ENCODE results near the gene EPHB1. TPM values are rescaled to one million over a fixed set of nuclear protein-coding genes. Genes with fewer than 3 reads are reported as not detected.

Gene EPHB1
- total RNA-seq, result 2.8 and 3.8 TPM in 2 replicates

GRCh38 chr3:134794950-134795745 lies at the start of gene EPHB1:
EPHB1 (plus strand) TSS chr3:134795260.
- ChIA-PET CTCF (interaction anchor here (0.5 to 5.1 kb wide), 15 partner anchors 9 to 1248 kb away, joined by 3 to 45 read pairs (median 3); no protein-coding TSS in a partner anchor), POLR2A (no interaction called here)
- no peak for TF ChIP-seq CTCF (IDR thresholded peaks at IDR 0.05)
- Mint-ChIP-seq H3K27ac (no peak within 1 kb of the TSS), H3K27me3 (peaks cover 41% of the 10 kb centered on the region), H3K4me1 (peaks cover 10% of the 10 kb centered on the region), H3K4me3 (peak within 1 kb of the TSS; percentile 84), H3K36me3 (ENCODE audit: low read depth) (peaks cover 1% of the 10 kb centered on the region), H3K9me3 (no peaks in the 10 kb centered on the region)
- intact Hi-C loops (cut with micrococcal nuclease), result loop anchor here (1.0 kb wide), 5 partner anchors 58 to 1100 kb away; no protein-coding TSS in a partner anchor
- DNase-seq (peak; percentile 64), ATAC-seq (ENCODE audit: low read depth) (peak; percentile 84)

DNA sequence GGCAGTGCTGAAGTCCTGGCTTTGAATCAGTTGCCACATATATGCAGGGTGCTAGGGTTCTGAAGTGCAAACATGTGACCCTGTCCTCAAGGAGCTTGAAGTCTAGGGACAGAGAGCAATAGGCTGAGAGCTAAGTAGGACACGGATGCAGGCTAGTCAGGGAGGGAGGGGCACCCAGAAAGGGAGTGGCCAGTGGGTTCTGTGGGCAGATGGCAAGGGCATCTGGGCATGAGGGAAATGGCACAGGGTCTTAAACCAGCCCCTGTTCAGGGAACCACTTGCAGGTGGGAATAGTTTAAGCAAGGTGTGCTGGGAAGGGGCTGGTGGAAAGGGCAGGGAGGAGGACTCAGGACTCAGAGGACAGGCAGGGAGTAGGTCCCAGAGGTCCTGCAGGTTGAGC lies 46.4 kb upstream of the EPHB1 start:
- no peak for DNase-seq
- ChIA-PET CTCF (no interaction called here), POLR2A (no interaction called here)
- no peak overlapping the region for H3K4me3 Mint-ChIP-seq
- intact Hi-C loops (cut with micrococcal nuclease), result no loop called here
- no peak for TF ChIP-seq CTCF (IDR thresholded peaks at IDR 0.05)
- H3K27me3 Mint-ChIP-seq, result peaks cover 7% of the 10 kb centered on the region
- no peak overlapping the region for H3K27ac Mint-ChIP-seq
- ATAC-seq (ENCODE audit: low read depth), result no peak
- no peaks in the 10 kb centered on the region for H3K36me3 Mint-ChIP-seq (ENCODE audit: low read depth)
- H3K4me1 Mint-ChIP-seq, result no peaks in the 10 kb centered on the region
- no peaks in the 10 kb centered on the region for H3K9me3 Mint-ChIP-seq

GRCh38 chr3:134749174-134749573 lies 45.9 kb upstream of the EPHB1 start:
- CTCF ChIA-PET, result no interaction called here

DNA sequence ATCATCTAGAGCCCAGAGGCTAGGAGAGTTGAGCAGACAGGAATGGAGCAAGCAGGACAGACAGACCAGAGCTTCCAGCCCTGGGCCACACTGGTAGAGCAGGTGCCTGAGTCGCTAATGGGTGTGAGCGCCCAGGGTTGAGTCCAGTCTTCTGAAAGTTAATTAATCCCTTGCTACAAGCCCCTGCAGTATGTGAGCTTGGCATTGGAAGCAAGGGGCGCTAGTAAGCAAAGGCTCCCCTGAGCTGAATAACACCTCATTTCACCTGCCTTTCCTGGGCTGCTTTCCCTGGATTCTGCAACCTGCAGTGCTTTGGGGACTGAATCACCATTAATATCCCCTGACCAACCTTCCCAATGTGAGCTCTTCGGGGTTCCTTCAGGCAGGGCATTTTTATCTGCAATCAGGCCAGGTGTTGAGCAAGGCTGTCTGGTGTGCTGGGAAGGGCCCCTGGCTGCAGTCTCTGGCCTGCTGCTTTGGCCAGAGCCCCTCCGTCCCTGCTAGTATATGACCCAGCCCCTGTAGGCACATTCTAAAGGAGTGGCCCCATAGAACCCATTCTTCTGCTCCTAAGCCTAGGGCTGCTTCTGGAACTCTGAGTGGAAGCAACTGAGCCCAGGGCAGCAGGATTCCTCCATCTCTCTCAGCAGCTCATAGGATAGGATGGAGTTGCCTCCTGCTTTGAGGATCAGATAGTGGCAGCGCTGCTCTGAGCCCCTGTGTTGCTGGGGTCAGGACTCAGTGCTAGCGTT lies 45.1 kb upstream of the EPHB1 start:
- no peak overlapping the region for H3K27ac Mint-ChIP-seq
- no peaks in the 10 kb centered on the region for H3K36me3 Mint-ChIP-seq (ENCODE audit: low read depth)
- intact Hi-C loops (cut with micrococcal nuclease), result no loop called here
- no peaks in the 10 kb centered on the region for H3K9me3 Mint-ChIP-seq
- H3K27me3 Mint-ChIP-seq, result peaks cover 7% of the 10 kb centered on the region
- no peak for TF ChIP-seq CTCF (IDR thresholded peaks at IDR 0.05)
- no peak overlapping the region for H3K4me3 Mint-ChIP-seq
- ChIA-PET CTCF (no interaction called here), POLR2A (no interaction called here)
- H3K4me1 Mint-ChIP-seq, result no peaks in the 10 kb centered on the region
- DNase-seq (no peak), ATAC-seq (ENCODE audit: low read depth) (no peak)

More at GRCh38 chr3:134749174-134749573, 45.9 kb upstream of the EPHB1 start:
- intact Hi-C loops (cut with micrococcal nuclease), result no loop called here
- peaks cover 7% of the 10 kb centered on the region for H3K27me3 Mint-ChIP-seq
- no peak for DNase-seq
- TF ChIP-seq CTCF (IDR thresholded peaks at IDR 0.05), result no peak
- no peak overlapping the region for H3K4me3 Mint-ChIP-seq
- no peak for ATAC-seq (ENCODE audit: low read depth)
- no peaks in the 10 kb centered on the region for H3K9me3 Mint-ChIP-seq
- no peak overlapping the region for H3K27ac Mint-ChIP-seq
- POLR2A ChIA-PET, result no interaction called here
- H3K4me1 Mint-ChIP-seq, result no peaks in the 10 kb centered on the region
- no peaks in the 10 kb centered on the region for H3K36me3 Mint-ChIP-seq (ENCODE audit: low read depth)

GRCh38 chr3:134751831-134752230 lies 43.2 kb upstream of the EPHB1 start:
- Mint-ChIP-seq H3K4me1 (no peaks in the 10 kb centered on the region), H3K9me3 (no peaks in the 10 kb centered on the region), H3K36me3 (ENCODE audit: low read depth) (no peaks in the 10 kb centered on the region), H3K27ac (no peak overlapping the region), H3K27me3 (peaks cover 7% of the 10 kb centered on the region), H3K4me3 (no peak overlapping the region)
- TF ChIP-seq CTCF (IDR thresholded peaks at IDR 0.05), result no peak
- intact Hi-C loops (cut with micrococcal nuclease), result no loop called here
- DNase-seq (no peak), ATAC-seq (ENCODE audit: low read depth) (no peak)
- ChIA-PET POLR2A (no interaction called here), CTCF (no interaction called here)
